Activated T-cell treated with anti-CD3 and anti-CD28 coated beads, Interleukin-2, amount 50 U/mL, for 24 hours (primary cell): ENCODE data around the gene GNA12.
A peak's percentile ranks its signal among the peaks of the same experiment; 100 is the strongest.
"Not testable (repeated sequence)": the region's sequence is repeated elsewhere in the genome, so short reads cannot be mapped to it uniquely, and the experiment has no call there.

Experiments used
- DNase-seq: peaks from one replicate; pipeline ENCODE4 v3.0.0-alpha.2; 2020
- H3K27ac Mint-ChIP-seq: 2 replicates; pipeline ENCODE4 v1.8.0; 2020; ENCODE audit warnings: mild to moderate bottlenecking, mixed read lengths
- H3K27me3 Mint-ChIP-seq: 2 replicates; pipeline ENCODE4 v1.8.0; 2020; ENCODE audit warnings: mixed read lengths
- H3K36me3 Mint-ChIP-seq: 2 replicates; pipeline ENCODE4 v1.8.0; 2020; ENCODE audit warnings: low read depth, mixed read lengths
- H3K4me1 Mint-ChIP-seq: 2 replicates; pipeline ENCODE4 v1.8.0; 2020; ENCODE audit warnings: low read depth, mixed read lengths
- H3K4me3 Mint-ChIP-seq: 2 replicates; pipeline ENCODE4 v1.8.0; 2020; ENCODE audit warnings: mild to moderate bottlenecking, moderate library complexity, mixed read lengths
- H3K9me3 Mint-ChIP-seq: 2 replicates; pipeline ENCODE4 v1.8.0; 2020; ENCODE audit warnings: mixed read lengths

The GNA12 gene

GRCh38 chr7:2738766-2739549 is 105.2 kb downstream of the GNA12 start:
- H3K4me3 Mint-ChIP-seq: no peak overlapping the region
- H3K27ac Mint-ChIP-seq: no peak overlapping the region
- H3K36me3 Mint-ChIP-seq: peaks cover 2% of the 10 kb centered on the region
- no peaks in the 10 kb centered on the region for H3K27me3 Mint-ChIP-seq
- peaks cover 23% of the 10 kb centered on the region for H3K4me1 Mint-ChIP-seq
- DNase-seq: peak; percentile 20
- no peaks in the 10 kb centered on the region for H3K9me3 Mint-ChIP-seq

- H3K27me3 Mint-ChIP-seq: no peaks in the 10 kb centered on the region
- H3K27ac Mint-ChIP-seq: no peak overlapping the region
- H3K4me1 Mint-ChIP-seq: peaks cover 30% of the 10 kb centered on the region
- H3K36me3 Mint-ChIP-seq: peaks cover 9% of the 10 kb centered on the region
- no peak overlapping the region for H3K4me3 Mint-ChIP-seq
- DNase-seq: peak; percentile 7
- H3K9me3 Mint-ChIP-seq: no peaks in the 10 kb centered on the region
Observed at GRCh38 chr7:2737771-2738540, 106.2 kb downstream of the GNA12 start.

- H3K9me3 Mint-ChIP-seq, H3K27me3 Mint-ChIP-seq, H3K4me3 Mint-ChIP-seq, H3K27ac Mint-ChIP-seq: not testable (repeated sequence)
- H3K36me3 Mint-ChIP-seq: peaks cover 10% of the 10 kb centered on the region
- peaks cover 34% of the 10 kb centered on the region for H3K4me1 Mint-ChIP-seq
- DNase-seq: peak; percentile 19
Observed at GRCh38 chr7:2737005-2737743, 106.9 kb downstream of the GNA12 start.

- Mint-ChIP-seq H3K36me3 (peaks cover 17% of the 10 kb centered on the region), H3K27ac (no peak overlapping the region), H3K4me1 (peaks cover 40% of the 10 kb centered on the region), H3K27me3 (no peaks in the 10 kb centered on the region), H3K9me3 (no peaks in the 10 kb centered on the region), H3K4me3 (no peak overlapping the region)
- peak; percentile 29 for DNase-seq
Observed at GRCh38 chr7:2736411-2736914, 107.6 kb downstream of the GNA12 start.

- Mint-ChIP-seq H3K4me1 (peaks cover 40% of the 10 kb centered on the region), H3K36me3 (peaks cover 24% of the 10 kb centered on the region), H3K9me3 (no peaks in the 10 kb centered on the region), H3K27me3 (no peaks in the 10 kb centered on the region), H3K4me3 (no peak overlapping the region), H3K27ac (no peak overlapping the region)
- DNase-seq: peak; percentile 21
Observed at GRCh38 chr7:2735744-2736143, 108.4 kb downstream of the GNA12 start.

- Mint-ChIP-seq H3K4me1 (peaks cover 40% of the 10 kb centered on the region), H3K27ac (peak overlapping the region; percentile 75), H3K9me3 (no peaks in the 10 kb centered on the region), H3K27me3 (no peaks in the 10 kb centered on the region), H3K36me3 (peaks cover 32% of the 10 kb centered on the region), H3K4me3 (no peak overlapping the region)
- DNase-seq: peak; percentile 42
Observed at GRCh38 chr7:2734751-2735571, 109.1 kb downstream of the GNA12 start.

GRCh38 chr7:2734084-2734686 is 109.9 kb downstream of the GNA12 start:
- no peaks in the 10 kb centered on the region for H3K9me3 Mint-ChIP-seq
- no peaks in the 10 kb centered on the region for H3K27me3 Mint-ChIP-seq
- H3K27ac Mint-ChIP-seq: peak overlapping the region; percentile 56
- H3K4me1 Mint-ChIP-seq: peaks cover 40% of the 10 kb centered on the region
- H3K4me3 Mint-ChIP-seq: no peak overlapping the region
- peak; percentile 31 for DNase-seq
- peaks cover 39% of the 10 kb centered on the region for H3K36me3 Mint-ChIP-seq

- Mint-ChIP-seq H3K27ac (no peak overlapping the region), H3K36me3 (peaks cover 47% of the 10 kb centered on the region), H3K4me3 (no peak overlapping the region), H3K27me3 (no peaks in the 10 kb centered on the region), H3K4me1 (peaks cover 40% of the 10 kb centered on the region), H3K9me3 (no peaks in the 10 kb centered on the region)
- peak; percentile 18 for DNase-seq
Observed at GRCh38 chr7:2732959-2733584, 111.0 kb downstream of the GNA12 start.

GRCh38 chr7:2732388-2732787 is 111.7 kb downstream of the GNA12 start:
- no peak overlapping the region for H3K4me3 Mint-ChIP-seq
- peaks cover 47% of the 10 kb centered on the region for H3K36me3 Mint-ChIP-seq
- DNase-seq: no peak
- no peak overlapping the region for H3K27ac Mint-ChIP-seq
- no peaks in the 10 kb centered on the region for H3K27me3 Mint-ChIP-seq
- no peaks in the 10 kb centered on the region for H3K9me3 Mint-ChIP-seq
- peaks cover 40% of the 10 kb centered on the region for H3K4me1 Mint-ChIP-seq

GRCh38 chr7:2730846-2731770 is 113.0 kb downstream of the GNA12 start:
- H3K27ac Mint-ChIP-seq: peak overlapping the region; percentile 60

GRCh38 chr7:2729893-2730716 is 114.0 kb downstream of the GNA12 start:
- H3K4me1 Mint-ChIP-seq: peaks cover 29% of the 10 kb centered on the region
- DNase-seq: peak; percentile 21
- H3K27ac Mint-ChIP-seq: no peak overlapping the region
- peaks cover 54% of the 10 kb centered on the region for H3K36me3 Mint-ChIP-seq
- H3K4me3 Mint-ChIP-seq: no peak overlapping the region
- no peaks in the 10 kb centered on the region for H3K9me3 Mint-ChIP-seq
- H3K27me3 Mint-ChIP-seq: no peaks in the 10 kb centered on the region

More at GRCh38 chr7:2730846-2731770, 113.0 kb downstream of the GNA12 start:
- H3K4me1 Mint-ChIP-seq: peaks cover 37% of the 10 kb centered on the region
- no peaks in the 10 kb centered on the region for H3K9me3 Mint-ChIP-seq
- H3K4me3 Mint-ChIP-seq: no peak overlapping the region
- no peaks in the 10 kb centered on the region for H3K27me3 Mint-ChIP-seq
- DNase-seq: peak; percentile 24
- peaks cover 54% of the 10 kb centered on the region for H3K36me3 Mint-ChIP-seq
